GM23338 (cell line): ENCODE measurements around the gene SYNDIG1L. TPM values are rescaled to one million over a fixed set of nuclear protein-coding genes. Genes with fewer than 3 reads are reported as not detected.

Source experiments
- ATAC-seq: fragments of 200-7000 bp; cut with Tn5 transposase; 3 replicates; pipeline ENCODE4 v1.9.1; 2020
- DNase-seq: peaks from one replicate; pipeline ENCODE4 v3.0.0-alpha.2; 2015; ENCODE audit warnings: low spot score
- H2AFZ ChIP-seq: fragments of 200-600 bp; sonication (generic); 2 replicates; pipeline ENCODE4 v1.8.0; 2016; ENCODE audit warnings: antibody characterized with exemption, mild to moderate bottlenecking, moderate library complexity
- H3F3A ChIP-seq: fragments of 200-600 bp; sonication (generic); replicated peaks from 2 replicates; pipeline ENCODE4 v1.8.0; 2017; ENCODE audit warnings: antibody characterized with exemption, mixed run types, low read depth
- H3K27ac ChIP-seq: fragments of 200-600 bp; sonication (generic); 2 replicates; pipeline ENCODE4 v1.6.1; 2016; ENCODE audit warnings: low read depth
- H3K27me3 ChIP-seq: fragments of 200-600 bp; sonication (generic); 2 replicates; pipeline ENCODE4 v1.8.0; 2016; ENCODE audit warnings: mild to moderate bottlenecking, mixed run types, moderate library complexity; ENCODE audit not compliant: insufficient read depth
- H3K36me3 ChIP-seq: fragments of 200-600 bp; sonication (generic); 2 replicates; pipeline ENCODE4 v1.8.0; 2016; ENCODE audit warnings: mild to moderate bottlenecking; ENCODE audit not compliant: insufficient read depth
- H3K4me1 ChIP-seq: fragments of 200-600 bp; sonication (generic); 2 replicates; pipeline ENCODE4 v1.8.0; 2016; ENCODE audit warnings: mild to moderate bottlenecking, moderate library complexity; ENCODE audit not compliant: insufficient read depth
- H3K4me2 ChIP-seq: fragments of 200-600 bp; sonication (generic); 2 replicates; pipeline ENCODE4 v1.7.1; 2017; ENCODE audit warnings: mixed run types
- H3K4me3 ChIP-seq: fragments of 200-600 bp; sonication (generic); 2 replicates; pipeline ENCODE4 v1.6.1; 2016; ENCODE audit warnings: mixed run types
- H3K79me2 ChIP-seq: fragments of 200-600 bp; sonication (generic); replicated peaks from 2 replicates; pipeline ENCODE4 v1.8.0; 2017; ENCODE audit warnings: mild to moderate bottlenecking; ENCODE audit not compliant: insufficient read depth
- H3K9me2 ChIP-seq: fragments of 200-600 bp; sonication (generic); 2 replicates; pipeline ENCODE4 v1.8.0; 2017; ENCODE audit not compliant: insufficient read depth
- H4K20me1 ChIP-seq: fragments of 200-600 bp; sonication (generic); replicated peaks from 2 replicates; pipeline ENCODE4 v1.8.0; 2017; ENCODE audit warnings: mild to moderate bottlenecking; ENCODE audit not compliant: insufficient read depth
- H3K27ac Mint-ChIP-seq: 2 replicates; pipeline ENCODE4 v1.8.0; 2020; ENCODE audit warnings: inconsistent platforms, mild to moderate bottlenecking, moderate library complexity, mixed read lengths
- H3K27me3 Mint-ChIP-seq: 3 replicates; pipeline ENCODE4 v1.8.0; 2022; ENCODE audit warnings: low read depth, mild to moderate bottlenecking, moderate library complexity, mixed read lengths, inconsistent platforms; ENCODE audit not compliant: insufficient read depth, poor library complexity
- H3K36me3 Mint-ChIP-seq: 3 replicates; pipeline ENCODE4 v1.8.0; 2021; ENCODE audit warnings: low read depth, mild to moderate bottlenecking, inconsistent platforms, moderate library complexity, mixed read lengths
- H3K4me1 Mint-ChIP-seq: 3 replicates; pipeline ENCODE4 v1.8.0; 2020; ENCODE audit warnings: mild to moderate bottlenecking, inconsistent platforms, mixed read lengths
- H3K4me3 Mint-ChIP-seq: 3 replicates; pipeline ENCODE4 v1.8.0; 2021; ENCODE audit warnings: moderate library complexity, mild to moderate bottlenecking, inconsistent platforms, mixed read lengths
- H3K9me3 Mint-ChIP-seq: 3 replicates; pipeline ENCODE4 v1.8.0; 2020; ENCODE audit warnings: moderate library complexity, mild to moderate bottlenecking, inconsistent platforms, mixed read lengths
- CREB1 ChIP-seq: fragments of 250-450 bp; sonication (Bioruptor Pico); IDR thresholded peaks from 2 replicates; pipeline ENCODE4 v1.5.0; 2020; ENCODE audit warnings: low read depth, mild to moderate bottlenecking, moderate library complexity
- EZH2 ChIP-seq: fragments of 200-600 bp; sonication (generic); IDR thresholded peaks from one replicate; pipeline ENCODE4 v1.8.0; 2017; ENCODE audit warnings: antibody characterized with exemption, mild to moderate bottlenecking, low read depth; ENCODE audit not compliant: unreplicated experiment
- EZH2phosphoT487 ChIP-seq: fragments of 200-600 bp; sonication (generic); IDR thresholded peaks from one replicate; pipeline ENCODE4 v1.8.1; 2018; ENCODE audit warnings: antibody characterized with exemption; ENCODE audit not compliant: unreplicated experiment
- JUNB ChIP-seq: IDR thresholded peaks from one replicate; pipeline ENCODE4 v1.6.1; 2016; ENCODE audit warnings: antibody characterized with exemption; ENCODE audit not compliant: unreplicated experiment
- NANOG ChIP-seq: IDR thresholded peaks from 2 replicates; pipeline ENCODE4 v1.6.1; 2016; ENCODE audit warnings: antibody characterized with exemption, borderline replicate concordance
- POLR2AphosphoS5 ChIP-seq: IDR thresholded peaks from 2 replicates; pipeline ENCODE4 v1.6.1; 2016; ENCODE audit warnings: antibody characterized with exemption, low read depth
- STAT1 ChIP-seq: IDR thresholded peaks from one replicate; pipeline ENCODE4 v1.6.1; 2016; ENCODE audit warnings: antibody characterized with exemption; ENCODE audit not compliant: unreplicated experiment
- ZNF114 ChIP-seq: fragments of 250-450 bp; sonication (Bioruptor Pico); IDR thresholded peaks from 2 replicates; pipeline ENCODE4 v1.5.0; 2020; ENCODE audit warnings: mild to moderate bottlenecking, moderate library complexity
- ZNF331 ChIP-seq: fragments of 250-450 bp; sonication (Bioruptor Pico); IDR thresholded peaks from 2 replicates; pipeline ENCODE4 v1.5.0; 2020; ENCODE audit warnings: low read depth, mild to moderate bottlenecking, moderate library complexity
- polyA plus RNA-seq: library from polyadenylated mRNA; unstranded; fragments of >200 nt; fragmentation: Nextera tagmentation; extraction: Ambion mirVana; gene quantifications from 2 replicates; pipeline ENCODE4 v1.2.1, GENCODE V29; 2016
- total RNA-seq: library from RNA; depleted of rRNA; stranded (reverse); fragments of >200 nt; shearing (Covaris generic); gene quantifications from 2 replicates; pipeline ENCODE4 v1.2.3, GENCODE V29; 2014
- TF ChIP-seq, protein P1 (sequence below): IDR thresholded peaks from 2 replicates; pipeline ENCODE4 v1.6.1; 2016; ENCODE audit warnings: antibody characterized with exemption
- TF ChIP-seq, protein P2 (sequence below): IDR thresholded peaks from one replicate; pipeline ENCODE4 v1.6.1; 2018; ENCODE audit warnings: antibody characterized with exemption; ENCODE audit not compliant: unreplicated experiment
- TF ChIP-seq, protein P3 (sequence below), 2 experiments: fragments of 200-600 bp in 1 of 2; sonication (generic) in 1 of 2; conservative IDR thresholded peaks; 2 replicates each; pipeline versions ENCODE4 v1.5.1 to v1.6.1; 2016 to 2017; ENCODE audit warnings: antibody characterized with exemption in 2 of 2, low read depth in 2 of 2, mild to moderate bottlenecking in 2 of 2, moderate library complexity in 1 of 2
- TF ChIP-seq, protein P4 (sequence below): fragments of 250-450 bp; sonication (Bioruptor Pico); IDR thresholded peaks from 2 replicates; pipeline ENCODE4 v1.5.0; 2020; ENCODE audit warnings: mild to moderate bottlenecking, moderate library complexity

The SYNDIG1L gene
- total and polyA plus RNA-seq, 2 experiments from 2014 or later: 0.65 to 2.1 TPM

DNA sequence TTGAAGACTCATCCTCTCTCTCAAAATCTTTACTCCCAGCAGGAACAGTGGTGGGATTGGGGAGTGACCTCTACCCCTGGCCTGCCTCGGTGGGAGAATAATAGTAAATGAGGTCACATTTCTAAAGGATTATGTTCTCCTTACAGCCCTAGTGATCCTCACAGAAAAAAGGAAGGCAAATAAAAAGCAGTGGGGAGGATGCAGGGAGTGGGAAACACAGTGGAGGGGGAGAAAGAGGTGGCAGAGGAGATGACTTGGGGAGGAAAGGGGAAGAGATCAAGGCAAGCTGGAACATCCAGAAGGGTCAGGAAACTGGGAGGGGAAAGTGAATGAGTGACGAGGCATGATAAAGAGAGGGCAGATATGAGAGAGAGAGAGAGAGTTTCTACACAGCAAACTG lies 8.3 kb upstream of the SYNDIG1L start:
- H3K27me3 ChIP-seq: no peaks in the 10 kb centered on the region
- H3K36me3 Mint-ChIP-seq: no peaks in the 10 kb centered on the region
- H3K9me2 ChIP-seq: no peaks in the 10 kb centered on the region
- peaks cover 14% of the 10 kb centered on the region for H3F3A ChIP-seq
- H3K4me3 Mint-ChIP-seq: no peak overlapping the region
- no peak overlapping the region for H3K4me3 ChIP-seq
- ATAC-seq (no peak), DNase-seq (no peak)
- H4K20me1 ChIP-seq: no peaks in the 10 kb centered on the region
- no peaks in the 10 kb centered on the region for H3K9me3 Mint-ChIP-seq
- no peaks in the 10 kb centered on the region for H3K27me3 Mint-ChIP-seq
- no peak overlapping the region for H2AFZ ChIP-seq
- no peak for TF ChIP-seq JUNB
- TF ChIP-seq ZNF331 (CRISPR knock-in tag): no peak
- no peak for TF ChIP-seq EZH2
- no peak for TF ChIP-seq ZNF114 (CRISPR knock-in tag)
- TF ChIP-seq, protein P1, sequence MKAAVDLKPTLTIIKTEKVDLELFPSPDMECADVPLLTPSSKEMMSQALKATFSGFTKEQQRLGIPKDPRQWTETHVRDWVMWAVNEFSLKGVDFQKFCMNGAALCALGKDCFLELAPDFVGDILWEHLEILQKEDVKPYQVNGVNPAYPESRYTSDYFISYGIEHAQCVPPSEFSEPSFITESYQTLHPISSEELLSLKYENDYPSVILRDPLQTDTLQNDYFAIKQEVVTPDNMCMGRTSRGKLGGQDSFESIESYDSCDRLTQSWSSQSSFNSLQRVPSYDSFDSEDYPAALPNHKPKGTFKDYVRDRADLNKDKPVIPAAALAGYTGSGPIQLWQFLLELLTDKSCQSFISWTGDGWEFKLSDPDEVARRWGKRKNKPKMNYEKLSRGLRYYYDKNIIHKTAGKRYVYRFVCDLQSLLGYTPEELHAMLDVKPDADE: no peak
- TF ChIP-seq, protein P2, sequence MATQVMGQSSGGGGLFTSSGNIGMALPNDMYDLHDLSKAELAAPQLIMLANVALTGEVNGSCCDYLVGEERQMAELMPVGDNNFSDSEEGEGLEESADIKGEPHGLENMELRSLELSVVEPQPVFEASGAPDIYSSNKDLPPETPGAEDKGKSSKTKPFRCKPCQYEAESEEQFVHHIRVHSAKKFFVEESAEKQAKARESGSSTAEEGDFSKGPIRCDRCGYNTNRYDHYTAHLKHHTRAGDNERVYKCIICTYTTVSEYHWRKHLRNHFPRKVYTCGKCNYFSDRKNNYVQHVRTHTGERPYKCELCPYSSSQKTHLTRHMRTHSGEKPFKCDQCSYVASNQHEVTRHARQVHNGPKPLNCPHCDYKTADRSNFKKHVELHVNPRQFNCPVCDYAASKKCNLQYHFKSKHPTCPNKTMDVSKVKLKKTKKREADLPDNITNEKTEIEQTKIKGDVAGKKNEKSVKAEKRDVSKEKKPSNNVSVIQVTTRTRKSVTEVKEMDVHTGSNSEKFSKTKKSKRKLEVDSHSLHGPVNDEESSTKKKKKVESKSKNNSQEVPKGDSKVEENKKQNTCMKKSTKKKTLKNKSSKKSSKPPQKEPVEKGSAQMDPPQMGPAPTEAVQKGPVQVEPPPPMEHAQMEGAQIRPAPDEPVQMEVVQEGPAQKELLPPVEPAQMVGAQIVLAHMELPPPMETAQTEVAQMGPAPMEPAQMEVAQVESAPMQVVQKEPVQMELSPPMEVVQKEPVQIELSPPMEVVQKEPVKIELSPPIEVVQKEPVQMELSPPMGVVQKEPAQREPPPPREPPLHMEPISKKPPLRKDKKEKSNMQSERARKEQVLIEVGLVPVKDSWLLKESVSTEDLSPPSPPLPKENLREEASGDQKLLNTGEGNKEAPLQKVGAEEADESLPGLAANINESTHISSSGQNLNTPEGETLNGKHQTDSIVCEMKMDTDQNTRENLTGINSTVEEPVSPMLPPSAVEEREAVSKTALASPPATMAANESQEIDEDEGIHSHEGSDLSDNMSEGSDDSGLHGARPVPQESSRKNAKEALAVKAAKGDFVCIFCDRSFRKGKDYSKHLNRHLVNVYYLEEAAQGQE: no peak
- TF ChIP-seq CREB1 (CRISPR knock-in tag): no peak
- TF ChIP-seq EZH2phosphoT487: no peak
- TF ChIP-seq STAT1: no peak
- no peak for TF ChIP-seq POLR2AphosphoS5
- TF ChIP-seq, protein P3, sequence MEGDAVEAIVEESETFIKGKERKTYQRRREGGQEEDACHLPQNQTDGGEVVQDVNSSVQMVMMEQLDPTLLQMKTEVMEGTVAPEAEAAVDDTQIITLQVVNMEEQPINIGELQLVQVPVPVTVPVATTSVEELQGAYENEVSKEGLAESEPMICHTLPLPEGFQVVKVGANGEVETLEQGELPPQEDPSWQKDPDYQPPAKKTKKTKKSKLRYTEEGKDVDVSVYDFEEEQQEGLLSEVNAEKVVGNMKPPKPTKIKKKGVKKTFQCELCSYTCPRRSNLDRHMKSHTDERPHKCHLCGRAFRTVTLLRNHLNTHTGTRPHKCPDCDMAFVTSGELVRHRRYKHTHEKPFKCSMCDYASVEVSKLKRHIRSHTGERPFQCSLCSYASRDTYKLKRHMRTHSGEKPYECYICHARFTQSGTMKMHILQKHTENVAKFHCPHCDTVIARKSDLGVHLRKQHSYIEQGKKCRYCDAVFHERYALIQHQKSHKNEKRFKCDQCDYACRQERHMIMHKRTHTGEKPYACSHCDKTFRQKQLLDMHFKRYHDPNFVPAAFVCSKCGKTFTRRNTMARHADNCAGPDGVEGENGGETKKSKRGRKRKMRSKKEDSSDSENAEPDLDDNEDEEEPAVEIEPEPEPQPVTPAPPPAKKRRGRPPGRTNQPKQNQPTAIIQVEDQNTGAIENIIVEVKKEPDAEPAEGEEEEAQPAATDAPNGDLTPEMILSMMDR (conservative IDR thresholded peaks at IDR 0.05; ENCODE audit: low read depth in 2 of 2): no peak
- TF ChIP-seq, protein P4, sequence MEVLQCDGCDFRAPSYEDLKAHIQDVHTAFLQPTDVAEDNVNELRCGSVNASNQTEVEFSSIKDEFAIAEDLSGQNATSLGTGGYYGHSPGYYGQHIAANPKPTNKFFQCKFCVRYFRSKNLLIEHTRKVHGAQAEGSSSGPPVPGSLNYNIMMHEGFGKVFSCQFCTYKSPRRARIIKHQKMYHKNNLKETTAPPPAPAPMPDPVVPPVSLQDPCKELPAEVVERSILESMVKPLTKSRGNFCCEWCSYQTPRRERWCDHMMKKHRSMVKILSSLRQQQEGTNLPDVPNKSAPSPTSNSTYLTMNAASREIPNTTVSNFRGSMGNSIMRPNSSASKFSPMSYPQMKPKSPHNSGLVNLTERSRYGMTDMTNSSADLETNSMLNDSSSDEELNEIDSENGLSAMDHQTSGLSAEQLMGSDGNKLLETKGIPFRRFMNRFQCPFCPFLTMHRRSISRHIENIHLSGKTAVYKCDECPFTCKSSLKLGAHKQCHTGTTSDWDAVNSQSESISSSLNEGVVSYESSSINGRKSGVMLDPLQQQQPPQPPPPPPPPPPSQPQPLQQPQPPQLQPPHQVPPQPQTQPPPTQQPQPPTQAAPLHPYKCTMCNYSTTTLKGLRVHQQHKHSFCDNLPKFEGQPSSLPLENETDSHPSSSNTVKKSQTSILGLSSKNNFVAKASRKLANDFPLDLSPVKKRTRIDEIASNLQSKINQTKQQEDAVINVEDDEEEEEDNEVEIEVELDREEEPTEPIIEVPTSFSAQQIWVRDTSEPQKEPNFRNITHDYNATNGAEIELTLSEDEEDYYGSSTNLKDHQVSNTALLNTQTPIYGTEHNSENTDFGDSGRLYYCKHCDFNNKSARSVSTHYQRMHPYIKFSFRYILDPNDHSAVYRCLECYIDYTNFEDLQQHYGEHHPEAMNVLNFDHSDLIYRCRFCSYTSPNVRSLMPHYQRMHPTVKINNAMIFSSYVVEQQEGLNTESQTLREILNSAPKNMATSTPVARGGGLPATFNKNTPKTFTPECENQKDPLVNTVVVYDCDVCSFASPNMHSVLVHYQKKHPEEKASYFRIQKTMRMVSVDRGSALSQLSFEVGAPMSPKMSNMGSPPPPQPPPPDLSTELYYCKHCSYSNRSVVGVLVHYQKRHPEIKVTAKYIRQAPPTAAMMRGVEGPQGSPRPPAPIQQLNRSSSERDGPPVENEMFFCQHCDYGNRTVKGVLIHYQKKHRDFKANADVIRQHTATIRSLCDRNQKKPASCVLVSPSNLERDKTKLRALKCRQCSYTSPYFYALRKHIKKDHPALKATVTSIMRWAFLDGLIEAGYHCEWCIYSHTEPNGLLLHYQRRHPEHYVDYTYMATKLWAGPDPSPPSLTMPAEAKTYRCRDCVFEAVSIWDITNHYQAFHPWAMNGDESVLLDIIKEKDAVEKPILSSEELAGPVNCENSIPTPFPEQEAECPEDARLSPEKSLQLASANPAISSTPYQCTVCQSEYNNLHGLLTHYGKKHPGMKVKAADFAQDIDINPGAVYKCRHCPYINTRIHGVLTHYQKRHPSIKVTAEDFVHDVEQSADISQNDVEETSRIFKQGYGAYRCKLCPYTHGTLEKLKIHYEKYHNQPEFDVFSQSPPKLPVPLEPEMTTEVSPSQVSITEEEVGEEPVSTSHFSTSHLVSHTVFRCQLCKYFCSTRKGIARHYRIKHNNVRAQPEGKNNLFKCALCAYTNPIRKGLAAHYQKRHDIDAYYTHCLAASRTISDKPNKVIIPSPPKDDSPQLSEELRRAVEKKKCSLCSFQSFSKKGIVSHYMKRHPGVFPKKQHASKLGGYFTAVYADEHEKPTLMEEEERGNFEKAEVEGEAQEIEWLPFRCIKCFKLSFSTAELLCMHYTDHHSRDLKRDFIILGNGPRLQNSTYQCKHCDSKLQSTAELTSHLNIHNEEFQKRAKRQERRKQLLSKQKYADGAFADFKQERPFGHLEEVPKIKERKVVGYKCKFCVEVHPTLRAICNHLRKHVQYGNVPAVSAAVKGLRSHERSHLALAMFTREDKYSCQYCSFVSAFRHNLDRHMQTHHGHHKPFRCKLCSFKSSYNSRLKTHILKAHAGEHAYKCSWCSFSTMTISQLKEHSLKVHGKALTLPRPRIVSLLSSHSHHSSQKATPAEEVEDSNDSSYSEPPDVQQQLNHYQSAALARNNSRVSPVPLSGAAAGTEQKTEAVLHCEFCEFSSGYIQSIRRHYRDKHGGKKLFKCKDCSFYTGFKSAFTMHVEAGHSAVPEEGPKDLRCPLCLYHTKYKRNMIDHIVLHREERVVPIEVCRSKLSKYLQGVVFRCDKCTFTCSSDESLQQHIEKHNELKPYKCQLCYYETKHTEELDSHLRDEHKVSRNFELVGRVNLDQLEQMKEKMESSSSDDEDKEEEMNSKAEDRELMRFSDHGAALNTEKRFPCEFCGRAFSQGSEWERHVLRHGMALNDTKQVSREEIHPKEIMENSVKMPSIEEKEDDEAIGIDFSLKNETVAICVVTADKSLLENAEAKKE (CRISPR knock-in tag): no peak
- no peak for TF ChIP-seq NANOG
- H3K4me1 Mint-ChIP-seq: peaks cover 57% of the 10 kb centered on the region
- H3K27ac Mint-ChIP-seq: no peak overlapping the region
- peak overlapping the region; percentile 18; the same call in 1 of the 2 replicates for H3K27ac ChIP-seq
- no peaks in the 10 kb centered on the region for H3K36me3 ChIP-seq
- H3K4me2 ChIP-seq: no peak overlapping the region
- no peaks in the 10 kb centered on the region for H3K79me2 ChIP-seq
- peaks cover 35% of the 10 kb centered on the region for H3K4me1 ChIP-seq
